ENCODE measurements around the gene TRIM29.

GRCh38 chr11:120121914-120122473 is 15.9 kb downstream of the TRIM29 start:
- TF ChIP-seq, protein P1, sequence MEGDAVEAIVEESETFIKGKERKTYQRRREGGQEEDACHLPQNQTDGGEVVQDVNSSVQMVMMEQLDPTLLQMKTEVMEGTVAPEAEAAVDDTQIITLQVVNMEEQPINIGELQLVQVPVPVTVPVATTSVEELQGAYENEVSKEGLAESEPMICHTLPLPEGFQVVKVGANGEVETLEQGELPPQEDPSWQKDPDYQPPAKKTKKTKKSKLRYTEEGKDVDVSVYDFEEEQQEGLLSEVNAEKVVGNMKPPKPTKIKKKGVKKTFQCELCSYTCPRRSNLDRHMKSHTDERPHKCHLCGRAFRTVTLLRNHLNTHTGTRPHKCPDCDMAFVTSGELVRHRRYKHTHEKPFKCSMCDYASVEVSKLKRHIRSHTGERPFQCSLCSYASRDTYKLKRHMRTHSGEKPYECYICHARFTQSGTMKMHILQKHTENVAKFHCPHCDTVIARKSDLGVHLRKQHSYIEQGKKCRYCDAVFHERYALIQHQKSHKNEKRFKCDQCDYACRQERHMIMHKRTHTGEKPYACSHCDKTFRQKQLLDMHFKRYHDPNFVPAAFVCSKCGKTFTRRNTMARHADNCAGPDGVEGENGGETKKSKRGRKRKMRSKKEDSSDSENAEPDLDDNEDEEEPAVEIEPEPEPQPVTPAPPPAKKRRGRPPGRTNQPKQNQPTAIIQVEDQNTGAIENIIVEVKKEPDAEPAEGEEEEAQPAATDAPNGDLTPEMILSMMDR (conservative IDR thresholded peaks at IDR 0.05), result no peak
- TF ChIP-seq EZH2 (IDR thresholded peaks at IDR 0.05; ENCODE audit: low read depth), result no peak
